Effector CD4-positive, alpha-beta T cell (primary cell): ENCODE measurements around the gene HOXB9.
A peak's percentile ranks its signal among the peaks of the same experiment; 100 is the strongest.

Experiments used
- DNase-seq: peaks from one replicate; pipeline ENCODE4 v3.0.0-alpha.2; 2020

HOXB9 gene

GRCh38 chr17:48582750-48583069 is 43.4 kb downstream of the HOXB9 start:
- DNase-seq, result no peak

GRCh38 chr17:48579760-48580554 is 46.2 kb downstream of the HOXB9 start:
- no peak for DNase-seq

GRCh38 chr17:48579471-48579759 is 46.7 kb downstream of the HOXB9 start:
- no peak for DNase-seq

GRCh38 chr17:48578616-48579470 is 47.3 kb downstream of the HOXB9 start:
- no peak for DNase-seq

GRCh38 chr17:48577946-48578615 is 48.1 kb downstream of the HOXB9 start, which contains the start of gene HOXB4:
TSS of gene HOXB4 (minus strand) at chr17:48578350. CDS start at chr17:48578319, 31 bp downstream.
- peak; percentile 71 for DNase-seq

- no peak for DNase-seq
These were observed 48.7 kb downstream of the HOXB9 start for GRCh38 chr17:48577330-48577945.

GRCh38 chr17:48576479-48577309 is 49.5 kb downstream of the HOXB9 start:
- DNase-seq, result no peak

- DNase-seq, result no peak
These were observed 50.3 kb downstream of the HOXB9 start for GRCh38 chr17:48575673-48576478.

GRCh38 chr17:48575066-48575582 is 51.0 kb downstream of the HOXB9 start:
- DNase-seq, result no peak

GRCh38 chr17:48574505-48575065 is 51.6 kb downstream of the HOXB9 start:
- no peak for DNase-seq

- DNase-seq, result no peak
These were observed 54.2 kb downstream of the HOXB9 start for GRCh38 chr17:48571826-48572417.
